Thoracic aorta (tissue), 2 donors: ENCODE data around the gene PRDM16. TPM values are rescaled to one million over a fixed set of nuclear protein-coding genes. Genes with fewer than 3 reads are reported as not detected.

ENCODE experiments used
- ATAC-seq: fragments of 150-250 bp; one replicate; pipeline ENCODE4 v1.8.0; 2017; ENCODE audit warnings: low read depth; ENCODE audit not compliant: insufficient number of reproducible peaks, low FRiP score
- DNase-seq: peaks from one replicate; pipeline ENCODE4 v3.0.0-alpha.2; 2020; ENCODE audit warnings: low spot score
- H3K27ac ChIP-seq, 2 donors: fragments of 200-600 bp; sonication (generic); 1 replicate in 1 of 2; 2 replicates in 1 of 2; pipeline ENCODE4 v1.5.1; 2016; ENCODE audit warnings: mild to moderate bottlenecking in 2 of 2, moderate library complexity in 2 of 2
- H3K27me3 ChIP-seq: fragments of 200-600 bp; sonication (generic); replicated peaks from 2 replicates; pipeline ENCODE4 v1.6.0; 2016; ENCODE audit warnings: mild to moderate bottlenecking; ENCODE audit not compliant: insufficient read depth
- H3K36me3 ChIP-seq: fragments of 200-600 bp; sonication (generic); one replicate; pipeline ENCODE4 v1.5.1; 2016
- H3K4me1 ChIP-seq, 2 donors: fragments of 200-600 bp; sonication (generic); 1 replicate in 1 of 2; 2 replicates in 1 of 2; pipeline versions ENCODE4 v1.5.1 to v1.6.0; 2016; ENCODE audit warnings: low read depth in 2 of 2, mild to moderate bottlenecking in 1 of 2; ENCODE audit not compliant: control insufficient read depth in 1 of 2
- H3K4me3 ChIP-seq: fragments of 200-600 bp; sonication (generic); 2 replicates; pipeline ENCODE4 v1.5.1; 2016; ENCODE audit warnings: mild to moderate bottlenecking
- H3K9me3 ChIP-seq: fragments of 200-600 bp; sonication (generic); 2 replicates; pipeline ENCODE4 v1.5.1; 2016
- total RNA-seq, 2 donors: library from RNA; depleted of rRNA; stranded (reverse); fragments of >200 nt; gene quantifications; one replicate each; pipeline versions ENCODE4 v1.1.0 to v1.2.3, GENCODE V29; 2016
- TF ChIP-seq, protein P1 (sequence below): fragments of 200-600 bp; sonication (generic); IDR thresholded peaks from one replicate; pipeline ENCODE4 v1.5.1; 2019; ENCODE audit warnings: antibody characterized with exemption

Gene PRDM16
- total RNA-seq, 2 donors from 2014 or later = 68.9 to 85.4 TPM

DNA sequence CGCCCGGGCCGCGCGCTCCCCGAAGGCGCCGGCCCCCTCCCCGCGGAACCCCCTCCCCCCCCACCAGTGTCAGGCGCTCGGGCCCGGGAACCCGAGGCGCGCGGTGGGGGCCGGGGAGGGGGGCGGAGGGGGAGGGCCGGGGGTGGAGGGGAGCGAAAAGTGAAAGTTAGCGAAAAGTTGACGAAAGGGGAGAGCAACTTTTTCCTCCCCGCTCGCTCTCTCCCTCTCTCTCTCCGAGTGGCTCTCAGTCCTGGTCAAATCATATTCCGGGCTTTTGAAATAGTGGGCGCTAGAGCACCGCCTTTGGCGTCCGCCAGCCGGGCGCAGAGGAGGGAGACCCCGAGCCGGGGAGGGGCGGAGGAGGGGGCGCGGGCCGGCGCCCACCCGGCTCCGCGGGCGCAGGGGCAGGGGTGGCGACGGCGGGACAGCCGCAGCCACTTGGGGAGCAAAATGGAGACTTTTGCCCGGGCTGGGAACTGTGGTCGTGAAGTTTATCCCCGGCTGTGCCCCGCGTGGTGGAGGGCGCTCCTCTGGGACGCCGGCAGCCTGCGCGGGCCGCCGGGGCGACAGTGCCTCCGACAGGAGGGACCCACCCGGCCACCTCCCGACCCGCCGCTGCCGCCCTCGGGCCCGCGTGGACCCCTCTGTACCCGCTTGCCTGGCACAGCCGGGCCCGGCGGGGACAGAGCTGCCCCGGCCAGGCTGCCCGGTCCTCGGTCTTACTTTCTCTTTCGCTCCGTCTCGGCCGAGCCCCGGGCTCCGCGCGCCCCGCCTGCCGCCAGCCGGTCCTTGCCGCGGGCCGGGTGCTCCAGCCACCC, 697 bp downstream of the PRDM16 start:
- no peaks in the 10 kb centered on the region for H3K36me3 ChIP-seq
- H3K27ac ChIP-seq = peak overlapping the region; percentile 99
- ATAC-seq = peak; percentile 29
- peaks cover 8 to 56% of the 10 kb centered on the region in 2 donors for H3K4me1 ChIP-seq
- peak overlapping the region; percentile 99 for H3K4me3 ChIP-seq
- H3K27me3 ChIP-seq = no peaks in the 10 kb centered on the region
- TF ChIP-seq, protein P1, sequence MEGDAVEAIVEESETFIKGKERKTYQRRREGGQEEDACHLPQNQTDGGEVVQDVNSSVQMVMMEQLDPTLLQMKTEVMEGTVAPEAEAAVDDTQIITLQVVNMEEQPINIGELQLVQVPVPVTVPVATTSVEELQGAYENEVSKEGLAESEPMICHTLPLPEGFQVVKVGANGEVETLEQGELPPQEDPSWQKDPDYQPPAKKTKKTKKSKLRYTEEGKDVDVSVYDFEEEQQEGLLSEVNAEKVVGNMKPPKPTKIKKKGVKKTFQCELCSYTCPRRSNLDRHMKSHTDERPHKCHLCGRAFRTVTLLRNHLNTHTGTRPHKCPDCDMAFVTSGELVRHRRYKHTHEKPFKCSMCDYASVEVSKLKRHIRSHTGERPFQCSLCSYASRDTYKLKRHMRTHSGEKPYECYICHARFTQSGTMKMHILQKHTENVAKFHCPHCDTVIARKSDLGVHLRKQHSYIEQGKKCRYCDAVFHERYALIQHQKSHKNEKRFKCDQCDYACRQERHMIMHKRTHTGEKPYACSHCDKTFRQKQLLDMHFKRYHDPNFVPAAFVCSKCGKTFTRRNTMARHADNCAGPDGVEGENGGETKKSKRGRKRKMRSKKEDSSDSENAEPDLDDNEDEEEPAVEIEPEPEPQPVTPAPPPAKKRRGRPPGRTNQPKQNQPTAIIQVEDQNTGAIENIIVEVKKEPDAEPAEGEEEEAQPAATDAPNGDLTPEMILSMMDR = no peak
- H3K9me3 ChIP-seq = no peaks in the 10 kb centered on the region
- no peak for DNase-seq

DNA sequence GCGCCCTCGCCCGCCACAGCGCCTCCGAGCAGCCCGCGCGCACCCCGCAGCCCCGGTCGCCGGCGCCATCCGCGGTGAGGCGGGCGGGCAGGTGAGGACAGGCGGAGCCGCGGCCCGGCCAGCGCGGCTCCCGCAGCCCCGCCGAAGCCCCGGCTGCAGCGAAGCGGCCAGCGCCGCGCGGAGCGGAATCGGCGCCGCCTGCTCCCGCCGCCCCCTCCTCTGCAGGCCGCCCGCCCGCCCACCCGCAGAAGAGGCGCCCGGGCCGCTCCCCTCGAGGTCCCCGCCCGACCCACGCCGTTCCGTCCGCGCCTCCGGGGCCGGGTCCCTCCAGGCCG, 1.3 kb downstream of the PRDM16 start:
- peak overlapping the region; percentile 99 for H3K4me3 ChIP-seq
- ATAC-seq (no peak), DNase-seq (no peak)
- H3K36me3 ChIP-seq = no peaks in the 10 kb centered on the region
- H3K27me3 ChIP-seq = no peaks in the 10 kb centered on the region
- no peaks in the 10 kb centered on the region for H3K9me3 ChIP-seq
- H3K4me1 ChIP-seq = peaks cover 12 to 56% of the 10 kb centered on the region in 2 donors
- TF ChIP-seq, protein P1 = no peak
- peak overlapping the region; percentile 99 for H3K27ac ChIP-seq

DNA sequence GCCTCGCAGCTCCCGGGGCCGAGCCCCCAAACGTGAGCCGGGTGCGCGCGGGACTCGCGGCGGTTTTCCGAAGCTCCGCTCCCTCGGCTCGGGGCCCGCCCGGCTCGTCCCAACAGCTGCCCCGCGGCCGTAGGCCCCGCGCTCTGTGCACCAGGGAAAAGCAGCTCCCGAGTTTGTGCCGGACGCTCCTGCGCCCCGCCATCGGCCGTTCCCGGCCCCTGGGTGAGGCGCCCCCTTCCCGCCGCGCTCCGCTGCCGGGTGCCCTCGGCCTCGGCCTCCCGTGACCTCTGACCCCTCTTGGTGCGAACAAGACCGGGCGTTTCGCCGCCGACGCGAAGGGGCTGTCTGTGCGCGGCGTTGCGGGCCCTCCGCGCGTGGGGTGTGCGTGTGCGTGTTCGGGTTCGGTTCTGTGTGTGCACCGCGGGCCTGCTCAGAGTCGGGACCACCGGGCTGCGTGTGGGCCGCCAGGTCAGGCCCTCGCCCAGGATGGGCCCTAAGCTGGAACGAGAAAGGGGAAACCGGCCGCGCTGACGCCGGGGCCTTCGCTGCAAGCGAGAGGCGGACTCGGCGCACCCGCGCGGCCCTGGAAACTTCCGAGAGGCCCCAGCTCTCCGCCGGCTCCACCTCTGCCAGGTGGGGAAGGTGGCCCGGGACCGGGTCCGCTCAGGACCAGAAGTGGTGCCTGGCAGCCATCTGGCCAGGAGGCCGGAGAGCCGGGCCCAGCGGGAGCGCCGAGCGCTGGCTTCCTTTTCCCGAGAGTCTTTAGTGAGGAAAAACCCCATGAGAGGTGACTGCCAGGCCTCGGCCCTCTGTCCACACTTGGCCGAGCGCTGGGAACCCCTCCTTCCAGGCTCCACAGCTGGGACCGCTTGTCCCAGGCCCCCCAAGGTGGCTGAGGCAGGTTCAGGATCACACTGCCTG, 1.9 kb downstream of the PRDM16 start:
- ATAC-seq (no peak), DNase-seq (no peak)
- Histone ChIP-seq H3K9me3 (no peaks in the 10 kb centered on the region), H3K4me3 (peak overlapping the region; percentile 88), H3K36me3 (no peaks in the 10 kb centered on the region), H3K27ac (peak overlapping the region; percentile 96 to 97), H3K4me1 (peaks cover 15 to 56% of the 10 kb centered on the region in 2 donors), H3K27me3 (no peaks in the 10 kb centered on the region)
- TF ChIP-seq, protein P1 = no peak

DNA sequence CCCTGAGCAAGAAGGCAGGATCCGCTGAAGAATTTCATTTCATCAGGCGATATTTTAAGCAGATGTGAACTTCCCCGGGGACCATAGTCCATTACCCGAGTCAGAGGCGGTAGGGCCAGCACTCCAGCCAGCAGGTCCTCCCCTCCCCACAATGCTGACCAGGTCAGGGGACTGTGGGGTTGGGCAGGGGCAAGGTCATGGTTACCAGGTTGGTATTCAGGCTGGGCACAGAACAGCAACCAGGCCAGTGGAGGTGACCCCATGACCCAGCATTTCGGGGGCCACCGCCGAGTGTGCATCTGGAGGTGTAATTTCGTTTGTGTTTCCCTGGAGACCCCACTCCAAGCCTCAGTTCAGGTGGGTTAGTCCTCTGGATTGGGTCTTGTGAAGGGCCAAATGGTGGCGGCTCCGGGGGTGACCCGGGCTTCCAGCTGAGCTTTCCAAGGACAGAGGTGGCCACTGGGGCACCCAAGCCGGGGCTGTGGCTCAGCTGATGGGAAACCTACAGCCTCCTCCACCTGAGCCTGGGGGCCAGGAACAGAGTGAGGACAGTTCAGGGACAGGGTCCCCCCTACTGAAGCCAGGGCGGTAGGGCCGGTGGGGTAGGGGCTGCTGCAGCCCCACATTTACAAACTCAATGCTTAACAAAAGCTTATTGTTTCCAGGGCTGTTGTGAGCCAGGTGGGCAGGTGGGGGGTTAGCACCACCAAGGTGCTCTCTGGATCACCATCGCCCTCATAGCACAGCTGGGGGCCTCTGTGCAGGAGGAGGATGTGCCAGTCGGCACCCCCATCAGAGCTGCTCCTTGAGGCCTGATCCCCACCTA, 2.8 kb downstream of the PRDM16 start:
- ATAC-seq (no peak), DNase-seq (no peak)
- Histone ChIP-seq H3K27ac (peak overlapping the region; percentile 96 to 97), H3K9me3 (no peaks in the 10 kb centered on the region), H3K36me3 (no peaks in the 10 kb centered on the region), H3K4me3 (peak overlapping the region; percentile 88), H3K4me1 (peaks cover 18 to 58% of the 10 kb centered on the region in 2 donors), H3K27me3 (no peaks in the 10 kb centered on the region)
- TF ChIP-seq, protein P1 = no peak
